ENCODE results near the gene TTPAL.

Gene TTPAL

DNA sequence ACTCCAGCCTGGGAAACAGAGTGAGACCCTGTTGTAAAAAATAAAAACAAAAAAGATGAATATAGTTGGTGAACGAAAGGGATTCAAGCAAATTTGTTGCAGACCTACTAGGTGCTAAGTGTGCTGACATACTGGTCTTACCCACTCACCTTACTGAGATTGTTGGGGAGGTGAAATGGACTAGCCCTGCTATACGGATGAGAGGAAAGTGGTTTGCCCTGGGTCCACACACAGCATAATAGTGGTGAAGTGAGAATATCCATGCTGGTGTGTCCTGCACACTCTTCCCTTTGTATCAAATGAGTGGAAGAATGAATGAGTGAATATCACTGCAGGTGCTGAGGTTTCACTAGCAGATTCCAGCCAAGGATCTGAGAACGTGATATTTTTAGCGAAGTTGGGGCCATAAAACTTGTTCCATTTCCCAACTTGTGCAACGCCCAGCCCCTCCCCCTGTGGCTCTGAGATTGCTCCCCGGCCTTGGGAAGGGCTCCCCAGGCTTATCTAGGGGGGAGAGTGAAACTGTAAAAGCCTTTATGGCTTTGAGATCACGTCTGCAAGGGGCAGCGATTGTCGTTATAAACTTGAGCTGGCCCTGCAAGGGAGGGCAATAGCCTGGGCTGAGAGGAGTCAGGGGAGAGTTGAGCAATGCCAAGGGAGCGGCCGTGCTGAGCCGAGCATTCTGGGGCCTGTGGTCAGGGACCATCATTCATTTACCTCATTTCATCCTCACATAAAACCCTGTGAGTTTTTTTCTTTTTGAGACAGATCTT, 33.2 kb upstream of the TTPAL start:
- peak; percentile 66 for DNase-seq

DNA sequence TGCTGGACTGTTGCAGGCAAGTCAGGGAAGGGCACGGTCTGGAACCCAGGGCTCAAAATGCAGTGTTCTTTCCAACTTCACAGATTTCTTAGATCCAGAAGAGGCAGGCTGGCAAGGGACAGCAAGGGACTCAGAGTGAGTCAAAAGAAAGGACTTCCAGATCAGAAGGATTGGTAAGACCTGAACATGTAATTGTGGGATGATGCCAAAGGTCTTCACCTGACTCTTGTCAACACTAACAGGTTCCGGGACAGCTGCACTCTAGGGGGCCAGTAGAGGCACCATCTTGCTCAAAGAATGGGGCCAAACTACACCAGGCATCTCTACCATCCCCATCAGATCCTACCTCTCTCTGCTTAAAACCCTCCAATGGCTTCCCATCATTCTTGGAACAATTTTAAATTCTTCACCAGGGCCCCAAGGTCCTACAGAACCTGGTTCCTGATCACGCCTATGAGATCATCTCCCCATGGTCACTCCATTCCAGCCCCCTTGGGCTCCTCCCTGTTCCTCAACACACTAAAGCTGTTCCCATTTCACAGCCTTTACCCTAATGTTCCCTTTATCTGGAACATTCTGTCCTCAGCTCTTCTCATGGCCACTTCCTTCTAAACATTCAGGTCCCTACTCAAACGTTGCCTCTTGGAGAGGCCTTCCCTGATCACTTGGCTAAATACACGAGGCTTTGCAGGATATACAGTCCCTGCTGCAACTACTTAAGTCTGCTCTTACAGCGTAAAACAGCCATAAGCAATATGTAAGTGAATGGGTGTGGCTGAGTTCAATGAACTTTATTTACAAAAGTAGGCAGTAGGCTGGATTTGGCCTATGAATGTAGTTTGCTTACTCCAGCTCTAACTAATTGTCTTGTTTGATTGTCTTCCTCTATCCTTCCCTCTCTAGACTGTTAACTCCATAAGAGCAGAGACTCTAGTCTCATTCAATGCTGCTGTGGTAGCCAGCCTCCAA, 29.6 kb upstream of the TTPAL start:
- DNase-seq = no peak

DNA sequence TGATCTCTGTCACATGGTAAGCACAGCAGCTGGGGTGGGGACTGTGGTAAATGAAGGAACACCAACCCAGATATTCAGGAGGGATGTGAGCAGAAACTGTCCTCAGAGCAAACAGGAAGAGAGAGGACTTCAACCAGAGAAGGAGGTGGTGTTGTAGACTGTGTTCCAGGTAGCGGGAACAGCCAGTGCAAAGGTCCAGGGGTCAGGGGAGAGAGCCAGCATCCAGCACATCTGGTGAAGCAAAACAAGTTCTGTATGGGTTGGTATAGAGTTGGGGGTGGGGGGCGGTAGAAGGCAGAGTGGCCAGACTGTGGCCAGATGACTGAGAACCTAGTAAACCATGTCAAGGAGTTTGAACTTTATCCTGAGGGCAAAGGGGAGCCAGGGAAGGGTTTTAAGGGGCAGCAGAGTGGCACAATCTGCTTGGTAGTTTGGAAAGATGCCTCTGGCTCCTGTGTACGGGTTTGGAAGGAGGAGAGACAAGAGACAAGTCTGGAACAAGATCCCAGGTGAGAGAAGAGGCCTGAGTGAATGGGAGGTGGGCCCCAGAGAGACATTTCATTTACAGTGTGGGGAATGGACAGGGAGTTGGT, 27.8 kb upstream of the TTPAL start:
- no peak for DNase-seq

DNA sequence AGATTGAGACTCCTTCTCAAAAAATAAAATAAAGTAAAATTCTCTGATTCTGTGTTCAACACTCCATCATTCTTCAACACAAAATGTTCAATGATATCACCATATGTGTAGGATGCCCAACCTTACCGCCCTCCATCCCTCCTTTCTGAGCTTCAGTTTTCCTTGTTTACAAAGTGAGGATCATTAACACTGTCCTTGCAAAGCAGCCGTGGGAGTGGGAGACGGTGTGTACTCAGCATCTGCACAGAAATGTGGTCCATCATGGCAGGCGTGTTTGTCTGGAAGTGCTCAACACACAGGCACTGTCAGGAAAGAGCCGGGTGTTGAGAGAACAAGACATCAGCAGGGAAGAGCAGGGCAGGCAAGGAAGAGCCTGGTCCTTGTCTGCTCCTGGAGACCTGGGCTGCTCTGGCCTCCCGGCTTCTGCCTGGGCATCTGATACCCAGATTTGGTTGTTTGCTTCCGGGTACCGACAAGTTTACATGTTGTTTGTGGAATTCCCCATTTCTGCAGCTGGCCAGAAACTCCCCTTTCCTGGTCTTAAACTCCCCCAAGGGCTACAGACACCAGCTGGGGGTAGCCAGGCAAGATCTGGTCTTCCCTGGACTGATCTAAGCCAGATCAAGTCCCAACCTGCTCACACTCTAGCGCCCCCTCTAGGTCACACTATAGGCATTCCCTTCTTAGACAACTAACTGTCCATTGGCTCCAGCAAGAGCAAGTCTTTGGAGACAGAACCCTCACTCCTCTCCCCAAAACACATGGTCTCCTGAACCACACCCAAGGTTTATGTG, 26.7 kb upstream of the TTPAL start:
- peak; percentile 66 for DNase-seq

DNA sequence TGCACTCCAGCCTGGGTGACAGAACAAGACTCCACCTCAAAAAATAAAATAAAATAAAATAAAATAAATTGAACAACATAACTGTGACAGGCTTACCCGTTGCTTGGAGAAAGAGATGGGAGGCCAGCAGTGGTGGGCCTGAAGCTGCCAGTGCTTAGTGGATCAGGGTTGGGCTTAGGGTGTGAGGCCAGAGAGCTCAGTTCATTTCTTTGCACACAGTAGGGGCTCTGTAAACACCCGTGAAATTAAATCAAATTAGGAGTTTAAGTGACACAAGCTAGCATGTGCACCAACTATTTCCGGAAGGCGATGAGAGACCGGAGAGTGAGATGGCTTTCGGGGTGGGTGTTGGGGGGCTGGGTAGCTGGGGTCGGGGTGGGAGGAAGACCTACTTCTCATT, 25.8 kb upstream of the TTPAL start:
- no peak for DNase-seq

DNA sequence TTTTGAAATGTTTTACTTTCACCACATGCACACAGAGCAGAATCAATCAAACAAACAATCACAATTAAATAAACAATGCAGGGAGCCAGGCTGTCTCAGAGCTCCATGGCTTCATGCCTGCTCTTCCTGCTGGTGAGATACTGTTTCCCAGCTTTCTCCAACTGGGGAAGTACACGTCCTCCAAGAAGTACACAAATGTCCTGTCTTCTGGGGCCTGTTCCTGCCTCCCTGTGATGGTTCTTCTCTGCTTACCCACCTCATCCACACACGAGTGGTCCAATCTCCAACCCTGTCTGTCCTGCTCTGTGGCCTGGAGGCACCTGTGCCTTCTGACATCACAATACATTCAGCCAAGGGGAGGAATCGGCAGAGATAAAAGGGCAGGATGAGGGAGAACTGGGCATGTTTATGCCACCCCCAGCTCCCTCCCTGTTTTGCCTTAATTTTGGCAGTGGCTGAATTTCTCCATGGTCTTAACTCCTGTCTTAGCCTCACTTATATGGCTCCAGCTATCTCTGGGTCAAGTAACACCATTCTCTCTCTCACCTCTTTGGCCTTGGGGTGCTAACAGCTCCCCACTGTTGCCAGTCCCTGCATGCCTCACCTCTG, 25.3 kb upstream of the TTPAL start:
- DNase-seq = no peak

DNA sequence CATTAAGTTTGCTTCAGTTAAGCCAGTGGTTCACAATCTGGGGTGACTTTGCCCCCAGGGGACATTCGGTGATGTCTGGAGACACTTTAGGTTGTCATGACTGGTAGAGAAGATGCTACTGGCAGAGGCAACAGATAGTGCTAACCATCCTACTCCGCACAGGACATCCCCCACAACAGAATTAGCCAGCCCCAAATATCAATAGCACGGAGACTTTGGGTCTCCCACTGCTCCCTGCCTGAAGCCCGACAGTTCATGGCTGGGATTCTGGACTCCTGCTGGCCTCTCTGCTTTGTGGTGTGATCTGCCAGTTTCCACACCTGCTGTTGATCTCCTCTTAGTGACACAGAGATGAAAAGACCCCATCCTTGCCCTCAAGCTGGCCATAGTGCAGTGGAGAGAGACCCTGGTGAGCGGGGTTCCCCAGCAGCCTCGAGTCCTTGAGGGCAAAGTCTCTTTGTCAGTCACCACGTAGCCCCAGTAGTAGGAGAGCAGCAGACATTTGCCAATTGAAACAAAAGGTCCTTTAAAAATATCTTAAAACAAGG, 24.7 kb upstream of the TTPAL start:
- DNase-seq = no peak

DNA sequence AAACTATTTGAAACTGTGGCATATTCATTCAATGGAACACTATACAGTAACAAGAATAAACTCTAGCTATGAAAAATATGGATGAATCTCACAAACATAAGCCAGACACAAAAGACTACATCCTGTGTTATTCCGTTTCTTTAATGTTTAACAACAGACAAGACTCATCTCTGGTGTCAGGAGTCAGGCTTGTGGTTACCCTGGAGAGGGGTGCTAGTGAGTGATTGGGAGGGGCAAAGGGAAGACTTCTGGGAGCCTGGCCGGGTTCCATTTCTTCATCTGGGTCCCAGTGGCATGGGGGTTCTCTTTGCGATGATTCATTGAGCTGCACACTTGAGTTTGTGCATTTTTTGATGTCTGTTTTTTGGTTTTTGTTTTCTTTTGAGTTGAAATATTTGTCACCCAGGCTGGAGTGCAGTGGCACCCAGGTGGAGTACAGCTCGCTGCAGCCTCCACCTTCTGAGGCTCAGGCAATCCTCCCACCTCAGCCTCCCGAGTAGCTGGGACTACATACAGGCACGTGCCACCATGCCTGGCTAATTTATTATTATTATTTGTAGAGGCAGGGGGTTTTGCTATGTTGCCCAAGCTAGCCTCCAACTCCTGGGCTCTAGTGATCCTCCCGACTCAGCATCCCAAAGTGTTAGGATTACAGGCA, 21.2 kb upstream of the TTPAL start:
- DNase-seq = no peak

DNA sequence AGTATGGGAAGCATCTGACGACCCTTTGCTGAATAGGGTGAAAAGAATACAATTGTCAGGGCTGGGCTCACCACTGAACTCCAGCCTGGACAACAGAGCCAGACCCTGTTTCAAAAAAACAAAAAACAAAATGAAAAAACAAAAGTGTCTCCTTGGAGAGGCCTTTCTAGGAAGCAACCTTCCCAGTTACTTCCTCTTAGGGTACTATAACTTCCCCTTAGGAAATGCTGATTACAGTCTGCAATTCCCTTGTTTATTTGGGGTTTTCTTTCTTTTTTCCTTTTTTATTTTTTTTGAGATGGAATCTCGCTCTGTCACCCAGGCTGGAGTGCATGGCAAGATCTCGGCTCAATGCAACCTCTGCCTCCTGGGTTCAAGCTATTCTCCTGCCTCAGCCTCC, 20.5 kb upstream of the TTPAL start:
- no peak for DNase-seq

DNA sequence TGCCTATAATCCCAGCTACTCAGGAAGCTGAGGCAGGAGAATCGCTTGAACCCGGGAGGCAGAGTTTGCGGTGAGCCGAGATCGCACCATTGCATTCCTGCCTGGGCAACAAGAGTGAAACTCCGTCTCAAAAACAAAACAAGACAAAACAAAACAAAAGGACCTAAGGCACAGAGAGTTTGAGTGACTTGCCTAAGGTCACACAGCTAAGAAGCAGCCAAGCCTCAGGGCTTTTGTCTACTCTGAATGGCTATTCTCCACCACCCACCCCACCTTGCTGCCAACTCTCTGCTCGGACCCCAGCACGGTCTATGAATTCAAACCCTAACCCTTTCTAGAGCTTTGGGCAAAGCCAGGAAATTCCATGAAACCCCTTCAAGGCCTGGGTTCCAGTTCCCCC, 19.1 kb upstream of the TTPAL start:
- DNase-seq = no peak

DNA sequence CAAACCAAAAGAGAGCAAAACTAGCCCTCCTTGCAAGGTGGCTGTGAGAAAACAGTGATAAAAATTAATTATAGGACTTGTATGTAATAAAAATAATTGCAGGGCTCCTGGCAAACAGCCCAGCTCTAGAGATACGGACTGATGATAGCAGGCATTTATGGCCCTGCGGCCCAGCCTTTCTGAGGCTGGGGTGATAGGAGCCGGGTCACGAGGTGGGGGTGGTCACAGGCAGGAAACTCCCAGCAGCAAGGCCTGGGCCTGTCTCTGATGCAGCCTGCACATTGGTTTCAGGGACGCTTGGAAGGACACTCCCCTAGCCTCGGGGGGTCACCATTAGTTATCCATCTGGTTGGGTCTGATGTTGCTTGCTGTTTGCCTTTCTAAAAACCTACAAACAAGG, 18.7 kb upstream of the TTPAL start:
- peak; percentile 33 for DNase-seq

DNA sequence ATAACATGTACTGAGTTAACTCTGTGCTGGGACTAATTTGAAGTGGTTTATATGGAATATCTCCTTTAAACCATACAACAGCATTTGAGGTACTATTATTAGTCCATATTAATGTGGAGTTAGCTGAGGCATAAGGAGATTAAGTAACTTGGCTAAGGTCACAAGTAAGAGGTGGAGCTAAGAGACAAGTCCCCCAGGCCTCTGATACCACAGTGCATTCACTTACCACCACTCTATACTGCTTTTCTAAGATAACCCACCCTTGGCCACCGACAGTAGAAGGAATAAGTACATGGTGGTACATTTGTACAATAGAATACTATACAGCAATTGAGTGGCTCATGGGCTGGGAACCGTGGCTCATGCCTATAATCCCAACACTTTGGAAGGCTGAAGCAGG, 16.4 kb upstream of the TTPAL start:
- DNase-seq = no peak

DNA sequence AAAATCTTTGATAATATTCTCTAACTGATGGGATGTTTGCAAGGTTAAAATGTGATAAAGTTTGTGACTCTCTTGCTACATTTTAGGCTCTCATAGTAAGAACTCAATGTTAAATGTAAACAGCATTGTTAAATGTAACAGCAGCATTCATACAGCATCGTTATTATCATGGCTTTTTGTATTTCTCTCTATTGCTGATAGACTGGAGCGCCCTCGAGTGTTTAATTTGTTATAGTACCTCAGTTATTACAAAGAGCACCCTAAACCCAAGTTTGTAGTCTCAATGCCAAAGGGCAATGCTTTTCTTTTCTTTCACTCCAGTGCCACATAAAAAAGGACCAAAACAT, 14.9 kb upstream of the TTPAL start:
- DNase-seq = peak; percentile 75

DNA sequence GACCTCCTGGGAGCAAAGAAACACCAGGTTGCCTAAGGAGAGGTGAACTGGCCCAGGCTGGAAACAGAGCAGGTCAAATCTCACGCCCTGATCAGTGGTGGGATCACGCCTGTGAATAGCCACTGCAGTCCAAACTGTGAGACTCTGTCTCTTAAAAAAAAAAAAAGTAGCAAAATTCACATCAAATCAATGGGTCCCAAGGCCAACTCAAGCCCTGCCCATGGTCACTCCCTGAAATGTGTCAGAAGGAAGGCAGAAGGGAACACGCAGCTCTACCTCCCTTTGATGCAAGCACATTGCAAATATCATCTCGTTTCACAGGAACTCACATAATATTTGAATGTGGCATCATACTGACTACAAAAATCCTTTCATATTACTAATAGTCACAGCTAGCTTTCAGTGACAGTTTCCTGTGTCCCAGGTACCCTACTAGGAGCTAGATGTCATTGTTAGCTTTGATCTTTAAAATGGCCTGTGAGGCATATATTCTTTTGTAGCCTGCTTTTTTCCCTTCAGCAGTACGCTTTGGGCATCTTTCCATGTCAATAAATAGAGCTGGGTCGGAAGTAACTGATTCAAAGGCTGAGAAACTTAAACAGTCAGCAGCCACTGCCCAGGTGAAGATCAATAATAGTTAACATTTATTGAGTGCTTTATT, 14.4 kb upstream of the TTPAL start:
- DNase-seq = no peak

DNA sequence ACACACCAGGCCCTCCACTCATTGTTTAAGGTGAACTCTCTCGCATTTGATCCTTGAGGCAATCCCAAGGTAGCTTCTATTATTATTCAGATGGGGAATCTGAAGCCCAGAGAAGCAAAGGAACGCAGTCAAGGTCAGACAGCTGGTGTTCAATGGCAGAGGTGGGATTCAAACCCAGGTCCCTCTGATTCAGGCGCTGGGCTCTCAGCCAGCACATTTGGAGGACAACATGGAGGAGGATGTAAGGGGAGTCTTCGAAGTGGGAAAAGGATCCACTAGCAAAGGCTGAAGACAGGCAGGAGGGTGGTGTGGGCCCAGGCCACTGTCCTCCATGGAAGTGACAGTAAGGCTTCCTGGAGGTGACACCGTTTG, 13.9 kb upstream of the TTPAL start:
- no peak for DNase-seq

DNA sequence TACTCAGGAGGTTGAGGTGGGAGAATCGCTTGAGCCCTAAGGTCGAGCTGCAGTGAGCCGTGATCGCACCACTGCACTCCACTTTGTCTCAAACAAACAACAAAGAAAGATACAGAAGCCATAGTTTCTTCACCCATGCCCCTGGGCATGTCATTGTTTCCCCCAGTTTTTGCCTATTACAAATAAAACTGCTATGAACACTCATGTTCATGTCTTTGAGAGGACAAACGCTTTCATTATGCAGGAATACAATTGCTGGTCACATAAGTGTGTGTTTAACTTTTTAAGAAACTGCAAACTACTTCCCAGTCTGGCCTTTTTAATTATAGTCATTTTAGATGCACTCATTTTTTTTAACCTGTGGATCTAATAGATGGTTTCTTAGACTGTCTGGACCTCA, 12.2 kb upstream of the TTPAL start:
- DNase-seq = no peak

DNA sequence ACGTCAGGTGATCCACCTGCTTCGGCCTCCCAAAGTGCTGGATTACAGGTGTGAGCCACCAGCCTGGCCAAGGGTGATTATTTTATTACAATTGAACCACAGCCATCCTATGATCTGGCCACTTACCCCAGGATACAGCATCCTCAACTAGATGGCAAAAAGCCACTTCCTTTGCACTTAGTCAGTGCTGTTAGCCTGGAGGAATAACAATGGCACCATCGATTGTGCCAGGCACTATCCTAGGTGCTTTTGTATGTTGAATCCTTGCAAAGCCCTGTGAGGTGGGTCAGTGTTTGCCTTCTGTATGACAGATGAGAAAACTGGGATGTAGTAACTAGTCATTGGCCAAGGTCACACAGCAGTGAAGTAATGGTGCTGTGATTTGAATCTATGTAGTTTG, 11.2 kb upstream of the TTPAL start:
- DNase-seq = no peak

DNA sequence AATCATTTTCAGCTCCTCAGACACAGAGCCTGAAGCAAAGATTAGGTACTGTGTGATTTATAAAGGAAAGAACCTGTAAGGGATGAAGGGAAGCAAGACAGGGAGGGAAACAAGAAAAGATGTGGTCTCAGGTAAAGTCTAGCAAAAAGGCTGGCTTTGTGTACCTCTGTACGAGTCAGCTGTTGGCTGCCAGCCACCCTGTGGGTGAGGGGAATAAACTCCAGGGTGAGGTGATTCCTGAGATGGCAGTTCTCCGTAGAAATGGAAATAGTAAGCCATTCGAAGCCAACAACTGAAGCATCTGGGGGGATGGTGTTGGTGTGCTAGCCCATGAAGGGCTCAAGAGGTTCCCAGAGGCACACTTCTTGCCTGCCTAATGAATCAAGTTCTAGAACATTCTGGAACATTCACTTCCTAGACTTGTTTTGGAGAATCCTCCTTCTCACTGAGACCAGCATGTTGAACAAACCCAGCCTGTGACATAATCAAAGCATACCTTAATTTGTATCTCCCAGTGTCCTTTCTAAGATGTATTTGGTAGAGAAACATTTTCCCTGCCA, 10.6 kb upstream of the TTPAL start:
- DNase-seq = no peak

DNA sequence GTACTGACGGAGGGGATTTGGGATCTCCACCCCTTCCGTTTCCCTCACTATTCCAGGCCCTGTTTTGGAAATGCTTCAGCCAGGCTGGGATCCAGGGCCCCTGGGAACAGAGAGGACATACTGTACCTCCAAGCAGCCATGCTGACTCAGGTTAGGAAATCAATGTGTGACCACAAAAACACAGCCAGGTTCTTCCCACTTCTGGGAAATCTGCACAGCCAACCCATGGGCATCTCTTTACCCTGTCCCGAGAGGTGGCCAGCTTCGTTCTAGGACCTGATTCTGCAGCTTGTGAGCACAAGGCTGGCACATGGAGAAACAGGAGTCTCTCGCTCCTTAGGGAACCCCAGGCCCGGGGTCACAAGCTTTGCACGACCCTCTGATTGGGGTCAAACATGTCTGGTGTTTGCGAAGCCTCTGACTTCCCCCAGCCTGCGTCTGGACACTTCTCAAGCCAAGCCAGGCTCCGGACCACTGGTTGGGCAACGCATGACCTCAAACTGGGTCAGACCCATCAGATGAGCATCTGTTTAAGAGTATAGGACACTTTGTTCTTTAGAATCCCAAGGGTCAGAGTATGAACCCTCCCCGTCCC, 8.3 kb upstream of the TTPAL start:
- DNase-seq = no peak

DNA sequence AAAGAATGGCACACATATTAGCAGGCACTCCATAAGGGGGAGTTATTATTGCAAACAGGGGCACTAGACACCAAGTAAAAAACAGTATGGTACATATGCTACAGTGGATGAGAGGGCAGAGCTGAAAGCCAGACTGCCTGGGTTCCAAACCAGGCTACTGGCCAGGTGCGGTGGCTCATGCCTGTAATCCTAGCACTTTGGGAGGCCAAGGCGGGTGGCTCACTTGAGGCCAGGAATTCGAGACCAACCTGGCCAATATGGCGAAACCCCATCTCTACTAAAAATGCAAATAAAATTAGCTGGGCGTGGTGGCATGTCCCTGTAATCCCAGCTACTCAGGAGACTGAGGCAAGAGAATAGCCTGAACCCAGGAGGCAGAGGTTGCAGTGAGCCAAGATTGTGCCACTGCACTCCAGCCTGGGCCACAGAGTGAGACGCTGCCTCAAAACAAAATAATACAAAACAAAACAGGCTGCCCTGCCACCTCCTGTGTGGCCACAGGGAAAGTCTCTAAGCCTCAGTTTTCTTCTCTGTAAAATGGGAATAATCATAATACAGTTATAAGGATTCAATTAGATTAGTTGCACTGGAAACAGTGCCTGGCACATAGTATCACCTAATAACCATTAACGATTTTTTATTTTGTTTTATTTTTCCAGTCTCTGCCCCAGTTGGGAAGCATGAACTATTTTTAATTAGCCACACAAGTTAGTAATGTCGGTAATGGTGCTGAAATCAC, 7.5 kb upstream of the TTPAL start:
- no peak for DNase-seq
